Epithelial cell of proximal tubule (primary cell): ENCODE measurements around the gene RBM33. TPM values are rescaled to one million over a fixed set of nuclear protein-coding genes. Genes with fewer than 3 reads are reported as not detected.

ENCODE experiments used
- DNase-seq: peaks from one replicate; pipeline ENCODE4 v3.0.0-alpha.2; 2011; ENCODE audit warnings: low read depth
- H3K4me3 ChIP-seq: 2 replicates; pipeline ENCODE4 v1.5.1; 2011; ENCODE audit warnings: low read depth, mild to moderate bottlenecking, low read length
- total RNA-seq: library from RNA; depleted of rRNA; stranded (reverse); fragments of >200 nt; gene quantifications from 2 replicates; pipeline ENCODE4 v1.2.3, GENCODE V29; 2015
- TF ChIP-seq, protein P1 (sequence below): conservative IDR thresholded peaks from 2 replicates; pipeline ENCODE4 v1.5.1; 2012; ENCODE audit warnings: low read depth, mild to moderate bottlenecking, low read length

RBM33 gene
- total RNA-seq, 1 donor from 2014 or later = 18.0 TPM

DNA sequence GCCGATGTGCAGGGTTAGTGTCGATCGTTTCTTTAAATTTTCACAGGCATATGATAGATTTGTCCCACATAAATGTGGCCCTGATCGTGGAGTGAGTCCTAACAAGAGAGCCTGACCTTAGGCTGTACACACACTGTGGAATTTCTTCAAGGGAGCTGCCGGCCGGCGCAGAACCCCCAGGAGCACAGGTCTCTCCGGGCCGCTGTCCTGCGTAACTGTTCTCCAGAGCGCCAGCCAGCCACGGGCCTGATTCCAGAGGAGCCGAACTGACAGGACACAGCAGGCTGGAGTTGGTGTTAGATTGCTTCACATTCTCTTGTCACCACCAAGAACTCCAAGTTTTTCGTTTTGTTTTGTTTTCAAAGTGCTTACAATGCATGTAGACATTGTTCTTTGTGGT lies 130.5 kb downstream of the RBM33 start:
- TF ChIP-seq, protein P1, sequence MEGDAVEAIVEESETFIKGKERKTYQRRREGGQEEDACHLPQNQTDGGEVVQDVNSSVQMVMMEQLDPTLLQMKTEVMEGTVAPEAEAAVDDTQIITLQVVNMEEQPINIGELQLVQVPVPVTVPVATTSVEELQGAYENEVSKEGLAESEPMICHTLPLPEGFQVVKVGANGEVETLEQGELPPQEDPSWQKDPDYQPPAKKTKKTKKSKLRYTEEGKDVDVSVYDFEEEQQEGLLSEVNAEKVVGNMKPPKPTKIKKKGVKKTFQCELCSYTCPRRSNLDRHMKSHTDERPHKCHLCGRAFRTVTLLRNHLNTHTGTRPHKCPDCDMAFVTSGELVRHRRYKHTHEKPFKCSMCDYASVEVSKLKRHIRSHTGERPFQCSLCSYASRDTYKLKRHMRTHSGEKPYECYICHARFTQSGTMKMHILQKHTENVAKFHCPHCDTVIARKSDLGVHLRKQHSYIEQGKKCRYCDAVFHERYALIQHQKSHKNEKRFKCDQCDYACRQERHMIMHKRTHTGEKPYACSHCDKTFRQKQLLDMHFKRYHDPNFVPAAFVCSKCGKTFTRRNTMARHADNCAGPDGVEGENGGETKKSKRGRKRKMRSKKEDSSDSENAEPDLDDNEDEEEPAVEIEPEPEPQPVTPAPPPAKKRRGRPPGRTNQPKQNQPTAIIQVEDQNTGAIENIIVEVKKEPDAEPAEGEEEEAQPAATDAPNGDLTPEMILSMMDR = no peak

DNA sequence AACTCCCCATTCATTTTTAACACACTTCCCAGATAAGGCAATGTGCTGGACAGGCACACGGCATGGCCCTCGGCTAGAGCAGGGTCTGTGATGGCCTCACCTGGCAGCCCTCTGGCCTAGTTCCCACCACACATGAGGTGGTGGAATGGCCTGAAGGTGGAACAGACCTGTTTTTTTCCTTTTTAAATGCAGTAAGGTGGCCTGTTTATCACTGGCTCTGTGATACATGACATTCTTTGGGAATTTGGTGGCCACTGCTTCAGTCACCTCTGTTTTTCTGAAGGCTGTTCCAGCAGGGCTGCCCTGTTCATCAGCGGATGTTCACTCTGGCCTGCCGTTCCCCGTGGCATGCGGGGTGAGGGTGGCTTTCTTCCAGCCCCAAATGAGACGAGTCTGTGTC lies 131.2 kb downstream of the RBM33 start:
- no peak for DNase-seq
- TF ChIP-seq, protein P1 = no peak
- H3K4me3 ChIP-seq = no peak overlapping the region

More for the DNA sequence above, 130.5 kb downstream of the RBM33 start:
- H3K4me3 ChIP-seq = no peak overlapping the region
- DNase-seq = no peak

DNA sequence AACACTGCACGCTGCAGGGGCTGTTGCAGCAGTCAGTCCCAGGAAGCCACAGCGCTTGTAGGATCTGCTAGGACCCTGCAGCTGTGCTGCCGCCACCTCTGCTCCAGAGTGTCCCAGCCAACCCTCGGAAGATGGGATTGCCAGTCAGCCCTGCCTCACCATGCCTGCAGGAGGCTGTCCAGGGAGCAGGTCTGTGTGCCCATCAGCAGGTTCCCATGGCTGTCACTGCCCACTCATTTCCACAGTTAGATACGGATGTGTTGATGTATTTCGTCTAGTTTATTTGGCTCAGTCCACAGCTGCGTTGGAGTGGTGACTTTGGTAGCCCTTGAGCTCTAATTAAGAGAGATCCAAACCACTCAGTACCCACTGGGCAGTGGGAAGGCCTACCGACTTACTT lies 132.1 kb downstream of the RBM33 start:
- H3K4me3 ChIP-seq = no peak overlapping the region
- no peak for DNase-seq
- TF ChIP-seq, protein P1 = no peak

DNA sequence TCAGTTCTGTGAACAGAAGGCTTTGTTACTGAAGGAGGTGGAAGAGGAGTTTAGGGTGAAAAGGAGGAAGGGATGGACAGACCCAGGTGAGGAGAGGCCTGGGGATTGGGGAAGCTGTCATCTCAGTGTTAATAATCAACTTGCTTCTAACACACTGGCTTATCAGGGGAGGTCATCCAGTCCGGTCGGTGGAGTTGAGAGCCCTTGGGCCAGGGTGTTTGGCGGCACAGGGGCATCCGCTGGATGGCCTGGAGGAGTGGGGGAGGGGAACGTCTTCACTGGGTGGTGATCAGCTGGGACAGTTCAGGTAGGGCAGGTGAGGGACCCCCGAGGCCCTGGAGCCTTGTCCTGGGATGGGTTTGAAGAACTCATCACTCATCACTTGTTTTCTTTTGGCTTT lies 133.9 kb downstream of the RBM33 start:
- DNase-seq = no peak
- TF ChIP-seq, protein P1 = no peak
- H3K4me3 ChIP-seq = no peak overlapping the region

DNA sequence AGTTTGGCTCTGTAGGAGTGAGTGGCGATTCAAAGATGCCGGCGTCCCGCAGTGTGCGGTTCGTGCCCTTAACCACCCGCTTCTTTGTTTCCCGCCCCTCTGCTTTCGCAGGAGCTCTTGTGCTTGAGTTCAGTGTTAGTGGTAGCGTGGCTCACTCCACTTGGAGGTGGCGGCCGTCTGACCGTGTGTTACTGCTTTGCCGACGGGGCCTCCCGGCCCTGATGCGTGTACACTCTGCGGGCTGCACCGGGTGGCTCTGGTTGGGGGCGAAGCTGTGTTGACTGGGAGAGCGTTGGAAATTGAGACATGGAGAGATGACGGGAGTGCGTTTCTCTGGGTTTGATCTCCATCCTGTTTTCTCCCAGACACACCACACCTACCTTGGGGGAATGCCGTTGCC lies 136.4 kb downstream of the RBM33 start:
- TF ChIP-seq, protein P1 = no peak
- DNase-seq = no peak
- H3K4me3 ChIP-seq = no peak overlapping the region

DNA sequence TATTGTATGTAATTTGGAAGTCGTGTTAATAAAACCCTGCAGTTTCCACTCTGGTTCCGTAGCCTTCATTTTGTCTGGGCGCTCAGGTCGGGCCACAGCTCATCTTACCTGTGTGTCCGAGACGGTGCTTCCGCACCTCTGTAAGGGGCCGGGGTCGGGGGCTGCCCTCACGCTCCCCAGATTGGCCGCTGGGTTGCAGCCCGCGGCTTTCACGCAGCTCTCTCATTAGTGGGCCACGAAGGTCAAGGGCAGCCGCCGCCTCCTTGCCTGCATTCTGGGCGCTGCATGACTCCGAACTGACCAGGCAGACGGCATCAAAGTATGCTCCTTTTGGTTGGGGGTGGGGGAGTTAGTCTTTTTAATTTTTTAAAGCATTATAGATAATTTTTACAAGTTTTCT lies 137.0 kb downstream of the RBM33 start:
- DNase-seq = no peak
- H3K4me3 ChIP-seq = no peak overlapping the region
- TF ChIP-seq, protein P1 = no peak

DNA sequence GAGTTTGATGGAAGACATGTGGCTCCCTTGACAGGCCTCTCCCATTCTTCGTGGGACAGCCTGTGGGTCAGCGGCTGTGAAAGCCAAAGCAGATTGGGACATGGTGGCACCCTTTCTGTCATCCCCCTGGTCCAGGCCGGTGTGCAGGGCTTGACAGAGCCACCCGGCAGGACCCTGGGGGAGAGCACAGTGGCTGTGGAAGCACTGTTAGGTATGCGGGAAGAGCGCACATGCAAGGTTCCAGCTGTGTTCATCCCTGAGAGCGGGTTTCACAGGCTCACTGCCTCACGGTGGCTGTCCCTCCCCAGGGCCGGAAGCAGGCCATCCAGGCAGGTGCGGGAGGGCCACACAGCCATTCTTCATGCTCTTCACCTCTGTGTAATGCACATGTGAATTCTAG lies 138.0 kb downstream of the RBM33 start:
- H3K4me3 ChIP-seq = no peak overlapping the region
- TF ChIP-seq, protein P1 = no peak
- DNase-seq = no peak
